Epithelial cell of proximal tubule (primary cell): ENCODE results near the gene RPTOR. TPM values are rescaled to one million over a fixed set of nuclear protein-coding genes. Genes with fewer than 3 reads are reported as not detected.

Experiments used
- DNase-seq: peaks from one replicate; pipeline ENCODE4 v3.0.0-alpha.2; 2011; ENCODE audit warnings: low read depth
- H3K4me3 ChIP-seq: 2 replicates; pipeline ENCODE4 v1.5.1; 2011; ENCODE audit warnings: low read depth, mild to moderate bottlenecking, low read length
- total RNA-seq: library from RNA; depleted of rRNA; stranded (reverse); fragments of >200 nt; gene quantifications from 2 replicates; pipeline ENCODE4 v1.2.3, GENCODE V29; 2015
- TF ChIP-seq, protein P1 (sequence below): conservative IDR thresholded peaks from 2 replicates; pipeline ENCODE4 v1.5.1; 2012; ENCODE audit warnings: low read depth, mild to moderate bottlenecking, low read length

RPTOR gene
- total RNA-seq, 1 donor from 2014 or later = 24.4 TPM

DNA sequence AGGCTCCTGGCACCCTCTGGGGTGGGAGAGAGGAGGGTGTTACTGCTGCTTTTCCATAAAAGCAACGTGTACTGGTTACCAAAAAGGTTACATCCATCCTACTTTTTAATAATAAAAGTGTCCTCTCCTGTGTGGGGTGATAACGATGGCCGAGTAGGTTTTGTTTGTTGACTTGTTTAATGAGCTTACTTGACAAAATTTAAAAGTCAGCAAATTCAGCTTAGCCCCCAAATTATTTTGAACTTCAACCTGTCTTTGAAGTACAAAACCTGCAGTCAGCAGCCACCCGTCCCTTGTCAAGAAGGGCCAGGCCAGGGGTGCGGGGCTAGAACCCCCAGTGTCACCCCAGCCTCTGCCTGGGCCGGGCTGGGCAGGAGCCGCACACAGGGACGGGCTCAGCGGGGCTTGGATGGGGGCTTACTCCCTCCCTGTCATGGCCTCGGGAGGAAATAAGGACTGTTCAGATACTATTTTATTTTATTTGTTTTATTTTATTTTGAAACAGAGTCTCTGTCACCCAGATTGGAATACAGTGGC is 343.1 kb downstream of the RPTOR start:
- DNase-seq = no peak
- no peak overlapping the region for H3K4me3 ChIP-seq

DNA sequence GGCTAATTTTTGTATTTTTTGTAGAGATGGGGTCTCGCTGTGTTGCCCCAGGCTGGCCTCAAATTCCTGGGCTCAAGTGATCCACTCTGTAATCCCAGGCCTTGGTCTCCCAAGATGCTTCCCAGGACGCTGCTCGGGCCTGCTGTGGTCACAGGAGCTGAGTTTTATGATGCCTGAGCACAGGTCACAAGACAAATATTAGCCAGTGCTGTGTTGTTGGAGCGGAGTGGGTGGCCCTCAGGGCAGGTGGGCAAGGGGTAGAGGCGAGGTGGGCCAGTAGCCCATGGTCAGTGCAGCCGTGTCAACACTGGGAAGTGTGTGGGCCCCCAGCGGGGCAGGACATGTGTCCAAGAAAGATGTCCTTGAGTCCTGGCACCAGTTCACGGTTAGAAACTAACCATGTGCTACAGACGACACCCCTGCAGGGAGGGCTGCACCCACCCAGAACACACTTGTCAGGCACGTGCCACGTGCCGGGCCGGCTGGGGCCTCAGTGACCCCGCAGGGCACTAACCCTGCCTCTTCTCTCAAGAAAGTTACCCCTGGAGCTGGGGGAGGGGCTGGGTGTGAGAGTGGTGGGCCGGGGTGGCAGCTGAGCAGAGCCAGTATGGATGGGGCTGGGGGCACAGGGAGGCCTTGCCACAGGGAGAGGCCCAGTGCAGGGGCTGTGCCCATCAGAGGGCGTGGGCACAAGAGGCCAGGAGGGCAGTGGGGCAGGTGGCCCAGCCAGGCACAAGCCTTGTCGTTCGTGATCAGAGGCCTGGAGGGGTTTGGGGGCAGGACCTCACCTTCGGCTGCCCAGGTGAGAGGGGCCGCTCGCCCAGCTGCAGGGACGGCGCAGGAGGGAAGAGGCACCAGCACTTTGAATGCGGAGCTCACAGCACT is 343.9 kb downstream of the RPTOR start:
- no peak for DNase-seq
- TF ChIP-seq, protein P1, sequence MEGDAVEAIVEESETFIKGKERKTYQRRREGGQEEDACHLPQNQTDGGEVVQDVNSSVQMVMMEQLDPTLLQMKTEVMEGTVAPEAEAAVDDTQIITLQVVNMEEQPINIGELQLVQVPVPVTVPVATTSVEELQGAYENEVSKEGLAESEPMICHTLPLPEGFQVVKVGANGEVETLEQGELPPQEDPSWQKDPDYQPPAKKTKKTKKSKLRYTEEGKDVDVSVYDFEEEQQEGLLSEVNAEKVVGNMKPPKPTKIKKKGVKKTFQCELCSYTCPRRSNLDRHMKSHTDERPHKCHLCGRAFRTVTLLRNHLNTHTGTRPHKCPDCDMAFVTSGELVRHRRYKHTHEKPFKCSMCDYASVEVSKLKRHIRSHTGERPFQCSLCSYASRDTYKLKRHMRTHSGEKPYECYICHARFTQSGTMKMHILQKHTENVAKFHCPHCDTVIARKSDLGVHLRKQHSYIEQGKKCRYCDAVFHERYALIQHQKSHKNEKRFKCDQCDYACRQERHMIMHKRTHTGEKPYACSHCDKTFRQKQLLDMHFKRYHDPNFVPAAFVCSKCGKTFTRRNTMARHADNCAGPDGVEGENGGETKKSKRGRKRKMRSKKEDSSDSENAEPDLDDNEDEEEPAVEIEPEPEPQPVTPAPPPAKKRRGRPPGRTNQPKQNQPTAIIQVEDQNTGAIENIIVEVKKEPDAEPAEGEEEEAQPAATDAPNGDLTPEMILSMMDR = no peak
- no peak overlapping the region for H3K4me3 ChIP-seq

More for the DNA sequence above, 343.1 kb downstream of the RPTOR start:
- TF ChIP-seq, protein P1 = no peak

DNA sequence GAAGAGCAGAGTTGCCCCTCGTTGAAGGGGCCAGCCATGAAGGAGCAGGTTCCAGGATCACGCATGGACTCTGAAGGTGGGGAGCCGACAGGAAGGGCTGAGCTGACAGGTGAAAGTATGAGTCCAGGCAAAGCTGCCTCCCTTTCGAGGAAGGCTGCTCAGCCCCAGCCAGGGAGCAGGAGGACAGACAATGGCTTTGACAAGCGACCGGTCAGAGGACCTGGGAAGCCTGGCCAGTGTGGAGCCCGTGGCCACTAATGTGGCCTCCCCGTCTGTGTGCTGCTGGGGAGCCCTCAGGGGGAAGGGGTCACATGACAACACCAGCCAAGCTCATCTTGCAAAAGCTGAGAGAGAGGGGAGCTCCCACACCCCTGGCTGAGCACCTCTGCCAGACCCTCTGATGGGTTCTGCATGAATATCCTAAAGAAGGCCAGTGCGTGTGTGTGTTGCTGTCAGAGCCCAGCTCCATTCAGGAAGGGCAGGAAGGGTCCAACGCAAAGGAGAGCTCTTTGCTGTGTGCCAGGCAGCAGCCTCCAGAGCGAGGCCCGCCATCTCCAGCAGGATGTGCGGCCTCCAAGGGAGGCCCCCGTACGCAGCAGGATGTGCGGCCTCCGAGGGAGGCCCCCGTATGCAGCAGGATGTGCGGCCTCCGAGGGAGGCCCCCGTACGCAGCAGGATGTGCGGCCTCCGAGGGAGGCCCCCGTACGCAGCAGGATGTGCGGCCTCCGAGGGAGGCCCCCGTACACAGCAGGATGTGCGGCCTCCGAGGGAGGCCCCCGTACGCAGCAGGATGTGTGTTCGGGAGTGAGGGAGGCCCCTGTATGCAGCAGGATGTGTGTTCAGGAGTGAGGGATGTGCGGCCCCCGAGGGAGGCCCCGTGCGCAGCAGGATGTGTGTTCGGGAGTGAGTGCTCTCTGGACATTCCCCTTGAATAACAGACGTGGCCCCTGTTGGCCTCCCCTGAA is 344.9 kb downstream of the RPTOR start:
- TF ChIP-seq, protein P1 = no peak
- DNase-seq = no peak
- no peak overlapping the region for H3K4me3 ChIP-seq

DNA sequence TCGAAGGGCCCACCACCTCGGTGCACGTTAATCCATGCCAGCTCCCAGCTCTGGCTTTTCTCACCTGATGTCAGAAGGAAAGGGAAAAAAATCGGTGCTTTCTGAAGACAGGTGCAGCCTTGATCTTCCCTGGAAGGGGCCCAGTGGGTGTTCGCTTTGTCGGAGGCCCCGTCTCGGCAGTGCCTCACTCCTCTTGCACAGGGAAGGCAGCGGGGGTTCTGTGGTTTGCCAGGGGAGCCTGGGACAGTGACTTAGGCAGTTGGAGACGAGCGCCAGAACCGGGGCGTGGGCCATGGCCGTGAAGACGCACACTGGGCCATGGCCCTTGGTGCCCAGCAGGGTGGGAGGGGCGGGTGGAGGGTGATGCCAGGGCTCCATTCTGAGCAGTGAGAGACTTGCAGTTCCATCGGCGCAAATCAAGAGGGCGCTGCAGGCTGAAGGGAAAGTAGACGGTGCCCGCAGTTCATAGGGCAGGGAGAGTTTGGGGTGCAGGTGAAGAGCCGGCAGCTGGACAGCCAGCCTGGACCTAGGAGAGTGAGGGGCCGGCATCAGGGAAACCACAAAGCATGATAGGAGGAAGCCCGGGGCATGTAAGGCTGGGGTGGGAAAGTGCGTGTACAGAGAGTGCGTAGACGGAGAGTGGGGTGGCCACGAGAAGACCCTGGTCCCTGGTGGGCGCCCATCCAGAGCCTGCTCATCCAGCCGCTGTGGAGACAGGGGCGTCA is 345.7 kb downstream of the RPTOR start:
- no peak for DNase-seq
- H3K4me3 ChIP-seq = no peak overlapping the region
- TF ChIP-seq, protein P1 = peak; percentile 7

DNA sequence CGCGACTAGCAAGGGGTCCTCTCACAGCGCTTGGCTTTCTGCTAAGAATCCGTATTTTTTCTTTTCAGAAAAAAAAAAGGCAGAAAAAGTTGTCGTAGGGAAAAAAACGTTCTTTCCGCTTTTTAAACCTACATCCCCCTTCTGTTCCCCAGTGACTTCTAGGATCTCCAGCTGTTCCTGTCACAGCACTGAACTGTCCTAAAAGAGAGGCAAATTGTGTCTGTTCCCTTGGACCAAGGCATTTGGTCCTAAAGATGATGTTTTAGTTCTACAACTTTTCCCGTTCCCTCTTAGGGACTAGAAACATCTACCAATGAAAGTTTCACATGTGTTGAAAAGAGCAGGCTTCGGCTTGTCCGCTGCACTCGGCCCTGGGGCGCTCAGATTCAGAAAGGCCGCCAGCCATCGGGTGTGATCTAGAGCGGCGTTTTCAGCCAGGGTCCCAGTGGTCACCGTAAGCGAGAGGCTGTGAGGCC is 346.3 kb downstream of the RPTOR start:
- H3K4me3 ChIP-seq = no peak overlapping the region
- TF ChIP-seq, protein P1 = no peak
- DNase-seq = no peak

DNA sequence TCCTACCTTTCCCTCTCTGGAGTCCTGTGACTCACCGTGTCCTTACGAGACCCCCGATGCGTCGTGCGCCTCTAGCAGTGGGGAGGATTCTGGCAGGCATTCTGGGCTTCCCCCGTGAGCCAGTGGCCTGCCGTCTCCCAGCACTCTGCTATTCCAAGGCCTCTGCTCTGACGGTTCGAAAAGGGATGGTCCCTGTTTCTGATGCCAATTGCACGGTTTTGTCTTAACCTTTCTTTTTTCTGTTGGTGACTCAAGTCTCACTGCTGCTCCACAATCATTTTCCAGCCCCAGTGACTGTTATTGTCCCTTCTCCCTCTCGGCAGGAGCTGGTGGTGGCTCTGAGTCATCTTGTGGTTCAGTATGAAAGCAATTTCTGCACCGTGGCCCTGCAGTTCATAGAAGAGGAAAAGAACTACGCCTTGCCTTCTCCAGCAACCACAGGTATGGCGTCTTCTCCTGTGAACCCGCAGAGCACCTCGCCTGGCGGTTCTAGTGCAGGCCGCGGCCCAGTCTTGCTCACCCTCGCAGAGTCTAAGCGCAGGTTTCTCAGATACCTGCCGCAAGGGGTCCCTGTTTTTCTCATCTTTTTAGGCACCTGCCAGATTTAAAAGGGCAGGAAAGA is 346.9 kb downstream of the RPTOR start:
- DNase-seq = no peak
- TF ChIP-seq, protein P1 = no peak
- no peak overlapping the region for H3K4me3 ChIP-seq
